HG03460 (cell line): ENCODE results near the gene LRRC75B.

Experiments used
- ATAC-seq: cut with Tn5 transposase; IDR thresholded peaks from one replicate; pipeline ENCODE4 v1.9.1; 2021; ENCODE audit not compliant: unreplicated experiment

Gene LRRC75B

DNA sequence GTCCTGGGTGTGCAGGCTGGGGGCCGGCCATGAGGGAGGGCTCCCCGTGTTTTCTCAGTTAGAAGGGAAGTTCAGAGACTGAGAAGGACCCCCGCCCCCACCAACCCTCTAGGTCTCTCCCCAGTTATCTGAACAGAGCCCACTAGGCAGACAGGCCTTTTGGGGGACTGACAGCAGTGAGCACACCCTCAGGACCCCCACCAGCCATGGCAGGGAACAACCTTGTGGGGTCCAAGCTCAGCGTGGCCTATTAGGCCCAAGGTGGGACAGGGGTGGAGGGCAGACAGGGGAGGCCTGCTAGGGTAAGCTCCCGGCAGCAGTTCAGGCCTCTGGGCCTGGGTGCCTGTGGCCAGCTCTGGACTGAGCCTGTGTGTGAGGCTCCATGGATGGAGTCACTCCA, 5.6 kb downstream of the LRRC75B start:
- no peak for ATAC-seq

DNA sequence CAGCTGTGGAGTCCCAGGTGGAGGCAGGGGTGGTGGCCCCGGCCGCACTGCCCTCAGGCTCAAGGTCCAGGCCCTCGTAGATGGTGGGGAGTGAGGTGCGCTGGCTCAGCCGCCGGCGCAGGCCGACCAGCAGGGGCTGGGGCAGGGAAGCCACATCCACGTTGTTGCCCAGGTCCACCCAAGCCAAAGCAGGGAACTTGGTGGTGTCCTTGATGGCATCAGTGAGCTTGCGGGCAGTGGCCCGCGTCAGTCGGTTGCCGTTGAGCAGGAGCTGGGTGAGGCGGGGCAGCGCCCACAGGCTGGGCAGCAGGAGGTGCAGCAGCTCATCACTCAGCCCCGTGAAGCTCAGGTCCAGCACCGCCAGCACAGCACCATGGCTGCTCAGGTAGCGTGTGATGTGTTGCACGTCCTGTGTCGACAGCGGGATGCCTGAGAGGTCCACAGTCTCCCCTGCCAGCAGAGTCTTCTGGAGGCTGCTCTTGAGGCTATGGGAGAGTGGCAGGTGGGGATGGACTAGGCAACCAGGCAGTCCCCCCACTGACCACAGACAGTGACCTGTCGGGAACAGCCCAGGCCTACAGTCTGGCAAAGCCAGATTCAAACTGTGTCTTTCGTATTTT, 6.8 kb downstream of the LRRC75B start:
- ATAC-seq: no peak

GRCh38 chr22:24585461-24585860, 7.4 kb downstream of the LRRC75B start:
- ATAC-seq: no peak

DNA sequence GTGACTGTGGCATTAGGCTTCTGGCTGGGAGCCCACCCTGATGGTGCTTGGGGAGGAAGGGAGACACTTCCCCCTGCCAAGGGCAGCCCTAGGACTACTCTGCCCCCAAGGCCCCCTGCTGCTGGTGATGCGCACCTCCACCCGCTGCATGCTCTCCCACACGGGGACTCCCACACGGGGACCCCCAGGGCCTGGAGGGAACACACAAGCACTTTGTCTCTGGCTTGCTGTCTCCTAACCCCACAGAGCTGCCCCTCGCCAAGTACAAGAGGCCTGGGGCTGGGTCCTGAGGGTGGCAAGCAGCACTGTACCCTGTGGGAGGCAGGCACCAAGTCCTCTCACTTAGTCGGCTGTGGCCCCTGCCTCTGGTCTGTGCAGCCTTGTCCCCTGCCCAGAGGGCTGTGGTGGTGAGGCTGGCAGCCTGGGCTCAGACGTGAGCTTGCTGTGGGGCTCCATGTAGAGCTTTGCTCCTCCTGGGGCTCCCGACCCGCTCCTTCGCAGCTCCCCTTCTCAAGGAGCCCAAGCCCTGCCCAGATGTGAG, 7.9 kb downstream of the LRRC75B start:
- no peak for ATAC-seq

DNA sequence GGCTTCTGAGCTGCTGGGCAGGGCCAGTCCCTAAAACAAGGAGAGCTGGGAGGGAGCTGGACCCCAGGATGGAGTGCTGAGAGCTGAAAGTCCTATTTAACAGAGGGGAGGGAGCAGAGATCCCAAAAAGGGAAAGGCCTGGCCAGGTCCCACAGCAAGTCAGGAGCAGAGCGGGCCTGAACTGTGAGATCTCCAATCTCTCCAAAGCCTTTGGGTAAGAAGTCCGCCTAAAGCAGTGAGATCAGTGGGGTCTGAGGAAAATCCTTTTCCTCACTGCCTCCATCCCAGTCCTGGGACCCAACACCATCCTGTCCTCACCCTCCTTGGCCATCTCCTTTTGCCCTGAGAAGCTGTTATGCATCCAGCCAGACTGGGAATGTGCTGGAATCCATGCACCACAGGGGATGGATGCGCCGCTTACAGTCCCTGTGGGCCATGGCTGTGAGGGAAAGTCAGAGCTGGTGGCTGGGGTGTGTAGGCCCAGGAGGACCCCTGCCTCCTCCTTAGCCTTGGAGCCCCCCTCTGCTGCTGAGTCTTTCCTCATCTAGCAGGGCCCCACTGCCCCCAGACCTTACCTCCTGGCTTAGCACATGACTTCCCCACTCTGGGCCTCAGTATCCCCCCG, 8.6 kb downstream of the LRRC75B start:
- no peak for ATAC-seq

GRCh38 chr22:24583221-24584165, 9.4 kb downstream of the LRRC75B start:
- no peak for ATAC-seq

- ATAC-seq: no peak
Observed at GRCh38 chr22:24582056-24582814, 10.6 kb downstream of the LRRC75B start.

- ATAC-seq: no peak
Observed at GRCh38 chr22:24580276-24580675, 12.6 kb downstream of the LRRC75B start.

GRCh38 chr22:24579258-24579601, 13.6 kb downstream of the LRRC75B start:
- no peak for ATAC-seq

GRCh38 chr22:24578355-24579257, 14.3 kb downstream of the LRRC75B start:
- ATAC-seq: no peak

DNA sequence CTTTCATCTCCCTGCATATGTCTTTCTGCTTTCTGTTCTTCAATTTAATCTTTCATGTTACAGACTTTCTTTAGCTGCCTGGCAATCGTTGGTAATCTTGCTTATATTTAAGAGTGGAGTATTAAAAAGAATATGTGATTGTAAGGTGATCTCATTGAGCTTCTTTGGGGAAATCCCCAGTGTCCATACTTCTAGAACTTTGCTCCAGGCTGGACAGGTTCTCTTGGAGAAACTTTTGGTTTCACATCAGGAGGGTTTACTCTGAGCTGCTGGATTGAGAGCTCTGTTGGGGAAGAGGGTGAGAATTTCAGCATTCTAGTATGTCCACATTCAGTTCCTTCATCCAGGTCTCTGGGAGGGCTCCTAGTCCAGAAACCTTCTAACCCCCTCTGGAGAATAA, 16.1 kb downstream of the LRRC75B start:
- no peak for ATAC-seq

GRCh38 chr22:24571266-24571665, 21.6 kb downstream of the LRRC75B start:
- ATAC-seq: no peak

DNA sequence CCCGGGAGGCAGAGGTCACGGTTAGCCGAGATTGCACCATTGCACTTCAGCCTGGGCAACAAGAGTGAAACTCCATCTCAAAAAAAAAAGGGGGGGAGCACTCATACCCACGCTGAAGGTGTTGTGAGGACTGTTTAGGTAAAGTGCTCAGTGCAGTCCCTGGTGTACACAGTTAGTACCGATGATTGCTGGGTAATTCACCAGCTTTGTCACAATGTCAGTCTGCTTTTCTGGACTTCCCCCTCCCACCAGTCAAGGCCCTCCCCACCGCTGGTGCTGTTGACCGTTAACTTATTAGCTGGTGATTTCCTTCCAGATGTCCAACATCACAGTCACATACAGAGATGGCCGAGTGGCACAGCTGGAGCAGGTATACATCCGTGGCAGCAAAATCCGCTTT, 25.2 kb downstream of the LRRC75B start:
- ATAC-seq: no peak

DNA sequence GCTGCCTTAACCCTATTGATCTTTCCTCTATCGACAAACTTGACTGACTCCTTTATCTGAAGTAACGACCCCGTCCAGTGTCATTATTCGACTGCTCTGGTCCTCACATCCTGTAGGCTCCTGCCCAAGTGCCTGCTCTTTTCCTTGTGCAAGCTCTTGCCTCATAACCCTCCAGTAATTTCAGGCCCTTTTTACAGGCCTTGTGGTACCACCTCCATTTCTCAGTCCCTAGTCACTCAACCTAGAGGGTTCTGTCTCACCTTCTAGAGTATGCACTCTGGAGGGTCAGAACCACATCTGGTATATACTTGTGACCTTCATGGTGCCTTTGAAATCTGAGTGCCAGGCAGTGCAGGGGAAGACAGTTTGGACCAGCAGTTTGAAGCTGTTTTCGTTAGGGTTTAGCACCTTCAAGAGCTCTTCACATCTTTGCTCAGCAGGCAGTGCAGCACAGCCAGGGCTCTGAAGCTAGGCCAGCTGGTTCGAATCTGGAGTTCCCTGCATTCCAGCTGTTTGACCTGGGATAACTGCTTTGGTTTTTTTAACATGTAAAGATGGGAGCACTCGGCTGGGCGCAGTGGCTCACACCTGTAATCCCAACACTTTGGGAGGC, 25.9 kb downstream of the LRRC75B start:
- ATAC-seq: no peak

DNA sequence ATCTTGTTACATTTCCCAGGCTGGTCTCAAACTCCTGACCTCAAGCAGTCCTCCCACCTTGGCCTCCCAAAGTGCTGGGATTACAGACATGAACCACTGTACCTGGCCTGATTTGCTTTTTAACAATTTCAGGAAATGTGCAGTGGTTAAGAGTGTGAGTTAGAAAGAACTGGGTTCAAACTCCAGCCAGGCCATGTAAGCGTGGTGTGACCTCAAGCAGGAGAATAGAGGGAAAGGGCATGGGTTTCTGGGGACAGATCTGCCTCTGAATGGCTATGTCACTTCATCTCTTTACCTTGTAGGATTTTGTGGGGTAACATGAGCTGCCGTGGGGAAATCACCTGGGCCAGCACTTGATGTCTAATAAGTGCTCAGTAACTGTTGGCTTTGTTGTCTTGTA, 27.8 kb downstream of the LRRC75B start:
- no peak for ATAC-seq

DNA sequence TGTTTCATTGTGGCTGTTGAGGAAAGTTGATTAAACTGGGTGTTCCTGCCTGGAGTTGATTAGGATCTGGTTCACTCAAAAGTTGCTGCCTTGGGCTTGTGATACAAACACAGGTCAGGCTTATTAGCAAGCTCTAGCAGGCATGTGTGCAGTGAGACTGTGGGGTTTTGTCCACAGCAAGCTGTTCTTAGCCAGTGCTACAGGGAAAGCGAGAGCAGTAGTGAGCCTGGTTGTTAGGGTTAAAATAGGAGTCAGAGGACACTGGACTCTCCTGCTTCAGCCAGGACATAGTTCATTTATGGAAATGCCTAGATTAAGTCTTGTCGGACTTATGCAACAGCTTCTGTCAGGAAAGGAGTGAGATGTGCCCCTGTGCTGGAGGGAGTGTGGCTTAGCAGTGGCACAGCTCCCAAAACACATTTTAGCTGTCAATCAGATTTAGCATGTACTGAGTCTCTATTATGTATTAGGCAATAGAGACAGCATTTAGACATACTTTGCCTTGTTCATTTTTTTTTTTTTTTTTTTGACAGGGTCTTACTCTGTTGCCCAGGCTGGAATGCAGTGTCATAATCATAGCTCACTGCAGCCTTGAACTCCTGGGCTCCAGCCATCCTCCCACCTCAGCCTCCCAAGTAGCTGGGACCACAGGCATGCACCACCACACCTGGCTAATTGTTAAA, 28.4 kb downstream of the LRRC75B start:
- no peak for ATAC-seq

DNA sequence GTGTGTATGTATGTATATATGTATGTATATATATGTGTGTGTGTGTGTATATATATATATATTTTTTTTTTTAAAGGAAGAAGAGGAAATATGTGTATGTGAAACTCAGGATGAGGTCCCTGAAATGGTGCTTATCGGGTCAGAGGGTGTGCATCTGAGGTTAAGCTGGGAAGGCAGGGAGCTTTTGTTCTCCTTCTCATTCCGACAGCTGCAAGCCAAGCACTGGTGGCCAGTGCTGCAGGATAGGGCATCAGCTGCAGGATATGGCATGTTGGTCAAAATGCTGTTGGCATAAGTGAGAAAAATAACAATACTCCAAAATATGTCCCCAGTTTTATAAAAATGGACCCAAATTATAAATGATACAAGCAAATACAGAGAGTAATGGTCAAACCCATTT, 29.6 kb downstream of the LRRC75B start:
- ATAC-seq: no peak

DNA sequence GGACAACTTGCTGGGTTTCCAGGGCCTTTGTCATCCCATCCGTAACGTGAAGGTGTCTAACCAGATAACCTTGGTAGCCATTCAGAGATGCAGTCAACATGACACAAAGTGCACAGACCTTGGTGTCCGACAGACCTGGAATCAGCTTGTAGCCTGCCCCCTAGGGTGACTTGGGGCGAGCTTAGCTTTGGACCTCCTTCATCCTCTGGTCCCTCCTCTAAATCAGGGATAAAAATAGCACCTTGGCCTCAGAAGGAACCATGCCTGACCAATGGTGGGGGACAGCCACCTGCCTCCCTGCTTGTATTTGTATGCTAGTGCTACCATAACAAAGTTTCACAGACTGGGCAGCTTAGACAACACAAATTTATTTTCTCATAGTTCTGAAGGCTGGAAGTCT, 33.4 kb downstream of the LRRC75B start:
- ATAC-seq: no peak
